ENCODE results near the gene SASH1. TPM values are rescaled to one million over a fixed set of nuclear protein-coding genes. Genes with fewer than 3 reads are reported as not detected.

The SASH1 gene
- total RNA-seq, 1 donor, result 71.7 TPM

DNA sequence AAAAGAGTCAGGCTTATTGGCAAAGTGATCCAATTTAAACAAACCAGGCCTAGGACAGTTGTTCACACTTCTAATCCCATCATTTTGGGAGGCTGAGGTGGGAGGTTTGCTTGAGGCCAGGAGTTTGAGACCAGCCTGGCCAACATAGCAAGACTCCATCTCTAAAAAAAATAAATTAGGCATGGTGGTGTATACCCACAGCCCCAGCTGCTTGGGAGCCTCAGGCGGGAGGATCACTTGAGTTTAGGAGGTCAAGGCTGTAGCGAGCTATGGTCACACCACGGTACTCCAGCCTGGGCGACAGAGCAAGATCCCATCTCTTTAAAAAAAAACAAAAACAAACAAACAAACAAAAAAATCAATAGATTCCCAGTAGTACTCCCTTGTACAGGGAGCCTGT, 86.8 kb downstream of the SASH1 start:
- H3K4me2 ChIP-seq (ENCODE audit: insufficient read depth, low read length), result no peak overlapping the region
- H3K36me3 ChIP-seq (ENCODE audit: insufficient read depth, low read length), result no peaks in the 10 kb centered on the region
- H3K79me2 ChIP-seq (ENCODE audit: insufficient read depth, low read length), result no peaks in the 10 kb centered on the region
- H3K9me3 ChIP-seq (ENCODE audit: low read depth, low read length), result no peaks in the 10 kb centered on the region
- no peaks in the 10 kb centered on the region for H3K4me1 ChIP-seq (ENCODE audit: insufficient read depth, low read length)
- DNase-seq (ENCODE audit: insufficient read length, low spot score, missing footprints), result no peak
- no peaks in the 10 kb centered on the region for H4K20me1 ChIP-seq (ENCODE audit: insufficient read depth, low read length)
- TF ChIP-seq, protein P1, sequence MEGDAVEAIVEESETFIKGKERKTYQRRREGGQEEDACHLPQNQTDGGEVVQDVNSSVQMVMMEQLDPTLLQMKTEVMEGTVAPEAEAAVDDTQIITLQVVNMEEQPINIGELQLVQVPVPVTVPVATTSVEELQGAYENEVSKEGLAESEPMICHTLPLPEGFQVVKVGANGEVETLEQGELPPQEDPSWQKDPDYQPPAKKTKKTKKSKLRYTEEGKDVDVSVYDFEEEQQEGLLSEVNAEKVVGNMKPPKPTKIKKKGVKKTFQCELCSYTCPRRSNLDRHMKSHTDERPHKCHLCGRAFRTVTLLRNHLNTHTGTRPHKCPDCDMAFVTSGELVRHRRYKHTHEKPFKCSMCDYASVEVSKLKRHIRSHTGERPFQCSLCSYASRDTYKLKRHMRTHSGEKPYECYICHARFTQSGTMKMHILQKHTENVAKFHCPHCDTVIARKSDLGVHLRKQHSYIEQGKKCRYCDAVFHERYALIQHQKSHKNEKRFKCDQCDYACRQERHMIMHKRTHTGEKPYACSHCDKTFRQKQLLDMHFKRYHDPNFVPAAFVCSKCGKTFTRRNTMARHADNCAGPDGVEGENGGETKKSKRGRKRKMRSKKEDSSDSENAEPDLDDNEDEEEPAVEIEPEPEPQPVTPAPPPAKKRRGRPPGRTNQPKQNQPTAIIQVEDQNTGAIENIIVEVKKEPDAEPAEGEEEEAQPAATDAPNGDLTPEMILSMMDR (IDR thresholded peaks at IDR 0.05; ENCODE audit: extremely low read depth, low read depth, low read length), result no peak
- H2AFZ ChIP-seq (ENCODE audit: low read length), result no peak overlapping the region
- H3K27me3 ChIP-seq (ENCODE audit: insufficient read depth, low read length), result no peaks in the 10 kb centered on the region
- no peak overlapping the region for H3K4me3 ChIP-seq (ENCODE audit: insufficient read depth, low read length)
- H3K27ac ChIP-seq (ENCODE audit: low read depth, low read length), result no peak overlapping the region

DNA sequence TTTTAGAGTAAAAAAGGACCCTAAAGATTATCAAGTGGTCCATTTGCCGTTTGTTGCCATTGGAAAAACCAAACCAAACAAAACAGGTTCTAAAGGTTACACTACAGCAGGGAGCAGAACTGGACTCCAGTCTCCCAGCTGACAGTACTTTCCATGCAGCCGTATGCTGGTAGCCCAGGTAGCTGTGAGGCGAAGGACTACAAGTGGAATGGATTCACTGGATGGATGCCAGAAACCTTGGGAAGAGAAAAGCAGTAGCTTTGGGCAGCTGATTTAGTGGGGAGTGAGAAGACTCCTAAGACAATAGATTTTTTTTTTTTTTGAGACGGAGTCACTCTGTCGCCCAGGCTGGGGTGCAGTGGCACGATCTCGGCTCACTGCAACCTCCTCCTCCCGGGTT, 88.3 kb downstream of the SASH1 start:
- Histone ChIP-seq H3K27me3 (ENCODE audit: insufficient read depth, low read length) (no peaks in the 10 kb centered on the region), H3K36me3 (ENCODE audit: insufficient read depth, low read length) (no peaks in the 10 kb centered on the region), H3K4me1 (ENCODE audit: insufficient read depth, low read length) (peaks cover 7% of the 10 kb centered on the region), H2AFZ (ENCODE audit: low read length) (no peak overlapping the region), H3K27ac (ENCODE audit: low read depth, low read length) (no peak overlapping the region), H4K20me1 (ENCODE audit: insufficient read depth, low read length) (no peaks in the 10 kb centered on the region), H3K9me3 (ENCODE audit: low read depth, low read length) (no peaks in the 10 kb centered on the region), H3K4me2 (ENCODE audit: insufficient read depth, low read length) (no peak overlapping the region), H3K79me2 (ENCODE audit: insufficient read depth, low read length) (no peaks in the 10 kb centered on the region), H3K4me3 (ENCODE audit: insufficient read depth, low read length) (no peak overlapping the region)
- TF ChIP-seq, protein P1 (IDR thresholded peaks at IDR 0.05; ENCODE audit: extremely low read depth, low read depth, low read length), result no peak
- no peak for DNase-seq (ENCODE audit: insufficient read length, low spot score, missing footprints)

DNA sequence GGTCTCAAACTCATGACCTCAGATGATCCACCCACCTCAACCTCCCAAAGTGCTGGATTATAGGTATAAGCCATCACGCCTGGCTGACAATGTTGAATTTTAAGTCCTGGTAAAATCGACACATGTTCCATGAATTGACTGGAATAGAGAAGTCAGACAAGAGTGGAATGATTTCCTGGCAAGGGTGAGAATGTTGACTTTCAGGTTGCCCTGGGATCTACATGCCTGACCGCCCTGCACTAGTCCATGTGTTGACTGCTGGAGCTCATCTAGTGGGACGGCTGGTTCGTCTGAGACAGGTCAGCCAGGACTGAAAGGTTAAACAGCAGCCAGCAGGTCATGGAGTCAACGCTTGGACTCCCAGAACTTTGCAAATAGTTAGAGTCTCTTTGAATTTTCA, 88.8 kb downstream of the SASH1 start:
- Histone ChIP-seq H3K9me3 (ENCODE audit: low read depth, low read length) (no peaks in the 10 kb centered on the region), H3K4me2 (ENCODE audit: insufficient read depth, low read length) (no peak overlapping the region), H2AFZ (ENCODE audit: low read length) (no peak overlapping the region), H3K4me1 (ENCODE audit: insufficient read depth, low read length) (peaks cover 7% of the 10 kb centered on the region), H3K36me3 (ENCODE audit: insufficient read depth, low read length) (no peaks in the 10 kb centered on the region), H3K27me3 (ENCODE audit: insufficient read depth, low read length) (no peaks in the 10 kb centered on the region), H3K4me3 (ENCODE audit: insufficient read depth, low read length) (no peak overlapping the region), H4K20me1 (ENCODE audit: insufficient read depth, low read length) (no peaks in the 10 kb centered on the region), H3K79me2 (ENCODE audit: insufficient read depth, low read length) (no peaks in the 10 kb centered on the region), H3K27ac (ENCODE audit: low read depth, low read length) (no peak overlapping the region)
- DNase-seq (ENCODE audit: insufficient read length, low spot score, missing footprints), result no peak
- TF ChIP-seq, protein P1 (IDR thresholded peaks at IDR 0.05; ENCODE audit: extremely low read depth, low read depth, low read length), result no peak

DNA sequence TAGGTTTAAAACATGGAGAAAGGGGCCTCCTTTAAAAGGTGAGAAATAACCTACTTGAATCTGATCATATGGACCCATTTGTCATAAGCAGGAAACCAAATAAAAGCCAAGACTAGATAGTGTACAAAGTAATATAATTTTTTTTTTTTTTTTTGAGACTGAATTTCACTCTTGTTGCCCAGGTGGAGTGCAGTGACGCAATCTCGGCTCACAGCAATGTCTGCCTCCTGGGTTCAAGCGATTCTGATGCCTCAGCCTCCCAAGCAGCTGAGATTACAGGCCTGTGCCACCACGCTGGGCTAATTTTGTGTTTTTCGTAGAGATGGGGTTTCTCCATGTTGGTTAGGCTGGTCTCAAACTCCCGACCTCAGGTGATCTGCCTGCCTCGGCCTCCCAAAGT, 89.2 kb downstream of the SASH1 start:
- no peaks in the 10 kb centered on the region for H3K9me3 ChIP-seq (ENCODE audit: low read depth, low read length)
- no peaks in the 10 kb centered on the region for H3K36me3 ChIP-seq (ENCODE audit: insufficient read depth, low read length)
- TF ChIP-seq, protein P1 (IDR thresholded peaks at IDR 0.05; ENCODE audit: extremely low read depth, low read depth, low read length), result no peak
- peaks cover 7% of the 10 kb centered on the region for H3K4me1 ChIP-seq (ENCODE audit: insufficient read depth, low read length)
- no peaks in the 10 kb centered on the region for H3K79me2 ChIP-seq (ENCODE audit: insufficient read depth, low read length)
- no peak overlapping the region for H2AFZ ChIP-seq (ENCODE audit: low read length)
- DNase-seq (ENCODE audit: insufficient read length, low spot score, missing footprints), result no peak
- no peak overlapping the region for H3K4me2 ChIP-seq (ENCODE audit: insufficient read depth, low read length)
- no peaks in the 10 kb centered on the region for H3K27me3 ChIP-seq (ENCODE audit: insufficient read depth, low read length)
- H3K4me3 ChIP-seq (ENCODE audit: insufficient read depth, low read length), result no peak overlapping the region
- H3K27ac ChIP-seq (ENCODE audit: low read depth, low read length), result no peak overlapping the region
- no peaks in the 10 kb centered on the region for H4K20me1 ChIP-seq (ENCODE audit: insufficient read depth, low read length)

Measured in osteoblast (primary cell).